Naive thymus-derived CD4-positive, alpha-beta T cell (primary cell): ENCODE measurements around the gene SLC25A39. TPM values are rescaled to one million over a fixed set of nuclear protein-coding genes. Genes with fewer than 3 reads are reported as not detected.
A peak's percentile ranks its signal among the peaks of the same experiment; 100 is the strongest.

ENCODE experiments used
- ATAC-seq: fragments of 150-1000 bp; cut with Tn5 transposase; 2 replicates; pipeline ENCODE4 v1.10.0; 2021; ENCODE audit warnings: mild to moderate bottlenecking, moderate library complexity
- CTCF ChIA-PET: fragments of 350-600 bp; sonication (Branson Sonifier 250); formaldehyde crosslinking; loops from one replicate; lab custom pipeline; 2021; ENCODE audit warnings: antibody characterized with exemption; lab: Charles Lee
- POLR2A ChIA-PET: fragments of 350-600 bp; sonication (Branson Sonifier 250); formaldehyde crosslinking; loops from one replicate; lab custom pipeline; 2021; ENCODE audit warnings: antibody characterized with exemption, inconsistent platforms; lab: Charles Lee
- DNase-seq, 9 donors: peaks; one replicate each; pipeline versions ENCODE4 v3.0.0 to v3.0.0-alpha.2; 2020 to 2022; ENCODE audit warnings: mixed read lengths in 1 of 9
- H3K27ac ChIP-seq: one replicate; pipeline ENCODE4 v1.7.0; 2013; ENCODE audit warnings: mild to moderate bottlenecking, low read depth, low read length, moderate library complexity
- H3K27me3 ChIP-seq, 2 donors: one replicate each; pipeline ENCODE4 v1.7.0; 2013; ENCODE audit warnings: low read length in 2 of 2, mild to moderate bottlenecking in 2 of 2, moderate library complexity in 2 of 2; ENCODE audit not compliant: control insufficient read depth in 2 of 2, insufficient read depth in 2 of 2
- H3K36me3 ChIP-seq, 3 experiments: 1 replicate in 2 of 3; 2 replicates in 1 of 3; pipeline ENCODE4 v1.7.0; 2013; ENCODE audit warnings: low read length in 3 of 3, mild to moderate bottlenecking in 3 of 3, moderate library complexity in 1 of 3; ENCODE audit not compliant: insufficient read depth in 3 of 3, control insufficient read depth in 2 of 3
- H3K4me1 ChIP-seq, 2 donors: one replicate each; pipeline ENCODE4 v1.7.0; 2013; ENCODE audit warnings: low read length in 2 of 2, mild to moderate bottlenecking in 2 of 2, moderate library complexity in 1 of 2; ENCODE audit not compliant: control insufficient read depth in 2 of 2, insufficient read depth in 2 of 2
- H3K4me3 ChIP-seq: 2 replicates; pipeline ENCODE4 v1.7.0; 2013; ENCODE audit warnings: mild to moderate bottlenecking, low read length
- H3K9me3 ChIP-seq, 3 experiments: 1 replicate in 2 of 3; 2 replicates in 1 of 3; pipeline ENCODE4 v1.7.0; 2013; ENCODE audit warnings: low read length in 3 of 3; ENCODE audit not compliant: control insufficient read depth in 2 of 3
- H3K27ac Mint-ChIP-seq, 9 donors: one replicate each; pipeline ENCODE4 v1.8.0; 2020 to 2022; ENCODE audit warnings: mixed read lengths in 9 of 9, mild to moderate bottlenecking in 8 of 9, moderate library complexity in 5 of 9, inconsistent platforms in 2 of 9
- H3K27me3 Mint-ChIP-seq, 5 donors: one replicate each; pipeline ENCODE4 v1.8.0; 2021 to 2022; ENCODE audit warnings: mixed read lengths in 5 of 5, mild to moderate bottlenecking in 1 of 5
- H3K36me3 Mint-ChIP-seq, 5 donors: one replicate each; pipeline ENCODE4 v1.8.0; 2020 to 2022; ENCODE audit warnings: mixed read lengths in 5 of 5, mild to moderate bottlenecking in 3 of 5, inconsistent platforms in 1 of 5
- H3K4me1 Mint-ChIP-seq, 7 donors: one replicate each; pipeline ENCODE4 v1.8.0; 2020 to 2022; ENCODE audit warnings: mixed read lengths in 7 of 7, mild to moderate bottlenecking in 3 of 7, inconsistent platforms in 1 of 7
- H3K4me3 Mint-ChIP-seq, 10 donors: one replicate each; pipeline ENCODE4 v1.8.0; 2020 to 2022; ENCODE audit warnings: mild to moderate bottlenecking in 10 of 10, mixed read lengths in 10 of 10, moderate library complexity in 6 of 10, inconsistent platforms in 2 of 10
- H3K9me3 Mint-ChIP-seq, 11 donors: one replicate each; pipeline ENCODE4 v1.8.0; 2020 to 2022; ENCODE audit warnings: mixed read lengths in 11 of 11, mild to moderate bottlenecking in 4 of 11, inconsistent platforms in 1 of 11, moderate library complexity in 1 of 11
- intact Hi-C, 2 donors: fragments of 100-400 bp; cut with micrococcal nuclease; formaldehyde crosslinking; loops; one replicate each; pipeline ENCODE4 v1.15.1; 2023
- polyA plus RNA-seq, 2 donors: library from polyadenylated mRNA; unstranded; fragments of 300-500 nt; fragmentation: Illumina TruSeq; gene quantifications; one replicate each; pipeline ENCODE4 v1.2.3, GENCODE V29; 2021
- total RNA-seq, 6 experiments: library from RNA in 5 of 6; stranded (reverse) in 5 of 6; gene quantifications; 1 replicate in 5 of 6; 2 replicates in 1 of 6; pipeline ENCODE4 v1.2.3 and lab custom pipeline; 2021 to 2026

SLC25A39 gene
- total and polyA plus RNA-seq, 7 experiments from 2014 or later = 75.4 to 155 (median 104) TPM

GRCh38 chr17:44304651-44305050 lies 20.0 kb downstream of the SLC25A39 start:
- no peak for DNase-seq
- Mint-ChIP-seq H3K9me3 (peaks cover 0 to 2% (median 0%) of the 10 kb centered on the region in 11 donors), H3K27me3 (peaks cover 21 to 46% (median 32%) of the 10 kb centered on the region in 5 donors), H3K27ac (peak overlapping the region in 1 of 9 donors; percentile 51), H3K36me3 (peaks cover 0 to 5% (median 0%) of the 10 kb centered on the region in 5 donors), H3K4me3 (no peak overlapping the region), H3K4me1 (peaks cover 9 to 20% (median 11%) of the 10 kb centered on the region in 7 donors)
- ChIA-PET CTCF (interaction anchor here (0.6 to 0.7 kb wide), 3 partner anchors 25 to 94 kb away, joined by 3 to 4 read pairs (median 3); no protein-coding TSS in a partner anchor), POLR2A (interaction anchor here (1.3 kb wide), 1 partner anchor 10 kb away, joined by 3 read pairs; no protein-coding TSS in a partner anchor)
- intact Hi-C loops = no loop called here
- Histone ChIP-seq H3K4me1 (peaks cover 0 to 5% of the 10 kb centered on the region in 2 donors), H3K27ac (no peak overlapping the region), H3K36me3 (no peaks in the 10 kb centered on the region), H3K4me3 (no peak overlapping the region), H3K9me3 (no peaks in the 10 kb centered on the region), H3K27me3 (no peaks in the 10 kb centered on the region)
- ATAC-seq = no peak

GRCh38 chr17:44297975-44298374 lies 26.6 kb downstream of the SLC25A39 start:
- peaks cover 0 to 3% (median 0%) of the 10 kb centered on the region in 7 donors for H3K4me1 Mint-ChIP-seq
- no peak overlapping the region for H3K4me3 ChIP-seq
- DNase-seq (no peak), ATAC-seq (no peak)
- H3K9me3 Mint-ChIP-seq = no peaks in the 10 kb centered on the region
- H3K27me3 ChIP-seq = no peaks in the 10 kb centered on the region
- H3K9me3 ChIP-seq = no peaks in the 10 kb centered on the region
- H3K4me1 ChIP-seq = no peaks in the 10 kb centered on the region
- H3K36me3 Mint-ChIP-seq = no peaks in the 10 kb centered on the region
- POLR2A ChIA-PET = no interaction called here
- CTCF ChIA-PET = no interaction called here
- peak overlapping the region in 2 of 9 donors; percentile 25 to 59 for H3K27ac Mint-ChIP-seq
- no peak overlapping the region for H3K27ac ChIP-seq
- H3K4me3 Mint-ChIP-seq = no peak overlapping the region
- intact Hi-C loops = no loop called here
- H3K27me3 Mint-ChIP-seq = peaks cover 0 to 15% (median 6%) of the 10 kb centered on the region in 5 donors
- H3K36me3 ChIP-seq = no peaks in the 10 kb centered on the region

DNA sequence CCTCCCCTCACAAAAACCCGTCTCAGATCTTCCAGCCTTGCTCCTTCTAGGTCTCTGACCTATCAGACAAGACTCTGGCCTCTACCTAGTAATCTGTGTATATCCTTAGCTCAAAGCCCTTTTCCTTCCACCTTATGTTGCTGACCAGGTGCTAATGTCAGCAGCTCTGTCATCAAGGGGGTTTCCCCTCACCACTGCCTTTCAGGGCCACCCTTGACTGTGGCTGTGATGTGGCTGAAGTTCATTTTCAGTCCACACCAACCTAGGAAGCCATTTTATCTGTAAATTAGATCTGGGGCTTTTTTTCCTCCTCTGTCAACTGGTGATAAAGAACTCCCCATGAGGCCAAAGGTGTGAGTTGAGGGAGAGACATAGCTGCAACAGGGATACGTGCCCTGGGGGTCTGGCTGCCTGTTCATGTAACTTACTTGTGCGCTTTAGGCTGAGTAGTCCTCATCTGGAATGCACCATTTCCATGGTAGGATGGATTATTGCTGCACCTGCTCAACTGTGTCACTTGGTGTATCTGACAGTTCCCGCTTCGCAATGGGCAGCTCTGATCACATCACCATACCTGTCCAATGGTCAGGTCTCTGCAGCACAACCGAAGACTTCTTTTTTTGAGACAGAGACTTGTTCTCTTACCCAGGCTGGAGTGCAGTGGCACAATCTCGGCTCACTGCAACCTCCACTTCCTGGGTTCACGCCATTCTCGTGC lies 31.0 kb downstream of the SLC25A39 start:
- Mint-ChIP-seq H3K27ac (no peak overlapping the region), H3K36me3 (no peaks in the 10 kb centered on the region)
- CTCF ChIA-PET = interaction anchor here (1.2 kb wide), 1 partner anchor 31 kb away, joined by 6 read pairs; no protein-coding TSS in a partner anchor

DNA sequence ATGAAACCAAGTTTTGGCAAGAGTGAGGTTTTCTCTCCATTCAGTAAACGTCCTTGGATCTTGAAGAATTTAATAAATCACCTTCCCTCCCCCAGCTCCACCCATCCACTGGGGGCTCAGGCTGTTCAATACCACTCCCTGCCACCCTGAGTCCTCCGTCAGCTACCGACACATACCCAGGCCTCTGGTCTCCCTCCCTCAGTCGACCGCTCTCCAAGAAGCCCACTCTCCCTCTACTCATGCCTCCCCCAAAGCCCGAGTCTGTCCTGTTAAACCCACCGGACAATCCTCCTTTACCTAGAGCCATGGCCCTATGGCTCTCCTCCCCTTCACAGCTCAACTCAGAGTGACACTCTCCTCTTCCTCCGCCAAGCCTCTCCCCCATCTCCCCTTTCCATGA lies 37.0 kb downstream of the SLC25A39 start:
- H3K36me3 ChIP-seq = no peaks in the 10 kb centered on the region
- no peaks in the 10 kb centered on the region for H3K9me3 ChIP-seq
- peaks cover 0 to 3% (median 0%) of the 10 kb centered on the region in 5 donors for H3K36me3 Mint-ChIP-seq
- H3K4me3 Mint-ChIP-seq = no peak overlapping the region
- no peaks in the 10 kb centered on the region for H3K4me1 Mint-ChIP-seq
- H3K27ac ChIP-seq = no peak overlapping the region
- intact Hi-C loops = no loop called here
- no peaks in the 10 kb centered on the region for H3K4me1 ChIP-seq
- DNase-seq = no peak
- ChIA-PET CTCF (interaction anchor here (0.7 kb wide), 1 partner anchor 114 kb away, joined by 3 read pairs; no protein-coding TSS in a partner anchor), POLR2A (no interaction called here)
- ATAC-seq = no peak
- no peaks in the 10 kb centered on the region for H3K9me3 Mint-ChIP-seq
- no peak overlapping the region for H3K27ac Mint-ChIP-seq
- no peaks in the 10 kb centered on the region for H3K27me3 ChIP-seq
- peaks cover 0 to 20% (median 10%) of the 10 kb centered on the region in 5 donors for H3K27me3 Mint-ChIP-seq
- no peak overlapping the region for H3K4me3 ChIP-seq

More for the DNA sequence above, 31.0 kb downstream of the SLC25A39 start:
- Histone ChIP-seq H3K27ac (no peak overlapping the region), H3K4me3 (no peak overlapping the region), H3K9me3 (no peaks in the 10 kb centered on the region), H3K36me3 (no peaks in the 10 kb centered on the region), H3K27me3 (no peaks in the 10 kb centered on the region), H3K4me1 (no peaks in the 10 kb centered on the region)
- Mint-ChIP-seq H3K27me3 (peaks cover 0 to 18% (median 0%) of the 10 kb centered on the region in 5 donors), H3K9me3 (no peaks in the 10 kb centered on the region), H3K4me3 (no peak overlapping the region), H3K4me1 (peaks cover 0 to 3% (median 0%) of the 10 kb centered on the region in 7 donors)
- DNase-seq (no peak), ATAC-seq (no peak)
- POLR2A ChIA-PET = no interaction called here
- intact Hi-C loops = no loop called here

DNA sequence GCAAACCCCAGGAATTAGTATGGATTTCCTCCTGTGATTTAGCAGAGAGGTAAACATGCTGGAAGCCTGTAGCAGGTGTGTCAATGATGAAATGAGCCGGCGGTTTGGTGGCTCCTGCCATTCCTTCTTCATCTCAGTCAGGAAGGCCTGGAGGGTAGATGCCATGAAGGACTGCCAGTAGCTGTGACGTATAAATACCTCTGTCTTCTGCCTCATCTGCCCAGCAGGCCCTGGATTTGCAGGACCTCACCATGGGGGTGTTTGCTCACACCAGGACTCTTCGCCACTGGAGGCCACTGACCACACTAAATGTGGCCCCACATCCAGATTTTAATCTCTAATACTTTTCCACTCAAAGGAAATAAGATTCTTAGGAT lies 40.6 kb downstream of the SLC25A39 start:
- Histone ChIP-seq H3K27ac (no peak overlapping the region), H3K9me3 (no peaks in the 10 kb centered on the region), H3K4me3 (no peak overlapping the region), H3K36me3 (no peaks in the 10 kb centered on the region), H3K27me3 (no peaks in the 10 kb centered on the region), H3K4me1 (no peaks in the 10 kb centered on the region)
- ATAC-seq (no peak), DNase-seq (no peak)
- peaks cover 0 to 14% (median 10%) of the 10 kb centered on the region in 5 donors for H3K27me3 Mint-ChIP-seq
- H3K27ac Mint-ChIP-seq = no peak overlapping the region
- ChIA-PET POLR2A (no interaction called here), CTCF (no interaction called here)
- H3K36me3 Mint-ChIP-seq = peaks cover 0 to 3% (median 0%) of the 10 kb centered on the region in 5 donors
- intact Hi-C loops = no loop called here
- no peak overlapping the region for H3K4me3 Mint-ChIP-seq
- H3K4me1 Mint-ChIP-seq = peaks cover 0 to 15% (median 0%) of the 10 kb centered on the region in 7 donors
- no peaks in the 10 kb centered on the region for H3K9me3 Mint-ChIP-seq

DNA sequence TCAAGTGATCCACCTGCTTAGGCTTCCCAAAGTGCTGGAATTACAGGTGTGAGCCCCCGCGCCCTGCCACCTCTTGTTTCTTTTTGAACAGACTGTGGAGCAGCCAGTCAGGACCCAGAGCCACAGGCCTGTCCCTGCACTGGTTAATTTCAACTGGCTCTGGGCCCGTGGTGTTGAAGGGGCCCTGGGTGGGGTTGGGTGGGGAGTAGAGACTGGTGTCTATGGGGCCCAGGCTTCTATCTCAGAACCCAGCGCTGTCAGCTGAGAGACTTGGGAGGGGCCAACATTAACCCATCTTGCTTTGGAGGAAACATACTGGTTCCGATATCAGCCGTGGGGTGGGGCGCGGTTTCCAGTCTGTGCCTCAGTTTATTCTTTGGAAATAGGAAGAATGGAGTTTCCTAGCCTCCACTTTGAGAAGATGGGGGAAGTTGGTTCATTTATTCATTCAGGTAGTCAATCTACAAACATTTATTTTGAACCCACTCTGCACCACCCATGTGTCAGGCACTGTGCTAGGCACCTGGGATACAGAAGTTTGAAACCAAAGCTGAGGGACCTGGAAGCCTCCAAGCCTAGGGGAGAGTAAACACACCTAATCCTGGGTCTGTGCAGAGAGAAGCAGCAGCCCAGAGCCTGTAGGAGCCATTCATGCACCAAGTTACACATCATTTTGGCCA lies 41.1 kb downstream of the SLC25A39 start:
- H3K4me3 Mint-ChIP-seq = no peak overlapping the region
- H3K4me1 Mint-ChIP-seq = peaks cover 0 to 15% (median 0%) of the 10 kb centered on the region in 7 donors
- Histone ChIP-seq H3K9me3 (no peaks in the 10 kb centered on the region), H3K36me3 (no peaks in the 10 kb centered on the region), H3K4me3 (no peak overlapping the region), H3K27me3 (no peaks in the 10 kb centered on the region), H3K27ac (no peak overlapping the region), H3K4me1 (no peaks in the 10 kb centered on the region)
- CTCF ChIA-PET = no interaction called here
- POLR2A ChIA-PET = no interaction called here
- H3K27ac Mint-ChIP-seq = no peak overlapping the region
- peaks cover 0 to 2% (median 0%) of the 10 kb centered on the region in 5 donors for H3K36me3 Mint-ChIP-seq
- no peak for DNase-seq
- peaks cover 0 to 11% (median 8%) of the 10 kb centered on the region in 5 donors for H3K27me3 Mint-ChIP-seq
- intact Hi-C loops = no loop called here
- H3K9me3 Mint-ChIP-seq = no peaks in the 10 kb centered on the region
- ATAC-seq = no peak
